HEK293T (cell line): ENCODE data around the gene AKR1C2.
"Not testable (repeated sequence)": the region's sequence is repeated elsewhere in the genome, so short reads cannot be mapped to it uniquely, and the experiment has no call there.

Experiments used
- BHLHE40 ChIP-seq: fragments of 450-650 bp; IDR thresholded peaks from 2 replicates; pipeline ENCODE4 v1.6.1; 2016; ENCODE audit warnings: mild to moderate bottlenecking, moderate library complexity, borderline replicate concordance
- ELF4 ChIP-seq: fragments of 450-650 bp; IDR thresholded peaks from 2 replicates; pipeline ENCODE4 v1.6.1; 2017; ENCODE audit warnings: antibody characterized with exemption
- FOXA1 ChIP-seq: fragments of 450-650 bp; IDR thresholded peaks from 2 replicates; pipeline ENCODE4 v1.6.1; 2016; ENCODE audit warnings: mild to moderate bottlenecking
- FOXK2 ChIP-seq: fragments of 450-650 bp; IDR thresholded peaks from 2 replicates; pipeline ENCODE4 v1.6.1; 2016; ENCODE audit warnings: mild to moderate bottlenecking
- FOXM1 ChIP-seq: fragments of 450-650 bp; IDR thresholded peaks from 2 replicates; pipeline ENCODE4 v1.6.1; 2017; ENCODE audit warnings: mild to moderate bottlenecking, borderline replicate concordance
- LEF1 ChIP-seq: fragments of 450-650 bp; IDR thresholded peaks from 2 replicates; pipeline ENCODE4 v1.6.1; 2017; ENCODE audit warnings: mild to moderate bottlenecking, borderline replicate concordance
- PKNOX1 ChIP-seq: fragments of 450-650 bp; IDR thresholded peaks from 2 replicates; pipeline ENCODE4 v1.6.1; 2016
- SP1 ChIP-seq: fragments of 450-650 bp; IDR thresholded peaks from 2 replicates; pipeline ENCODE4 v1.6.1; 2017
- TARDBP ChIP-seq: fragments of 450-650 bp; IDR thresholded peaks from 2 replicates; pipeline ENCODE4 v1.6.1; 2016

GRCh38 chr10:5014200-5014910 lies 10.7 kb upstream of the AKR1C2 start:
- TF ChIP-seq PKNOX1, FOXM1, BHLHE40, TARDBP, ELF4, FOXK2, SP1, FOXA1, LEF1: not testable (repeated sequence)
